D721Med (cell line): ENCODE data around the gene PDIA5.

Experiments
- DNase-seq: peaks from one replicate; pipeline ENCODE4 v3.0.0; 2011; ENCODE audit warnings: low spot score; ENCODE audit not compliant: insufficient read length
- FAIRE-seq: peaks from 2 replicates; lab custom pipeline; 2011; peaks lifted over from hg19 to GRCh38; lab: Jason Lieb, UNC
- TF ChIP-seq, protein P1 (sequence below): IDR thresholded peaks from 2 replicates; pipeline ENCODE4 v1.5.1; 2012; ENCODE audit warnings: mild to moderate bottlenecking, control low read depth; ENCODE audit not compliant: insufficient read depth; ENCODE audit errors: missing control alignments

Gene PDIA5

DNA sequence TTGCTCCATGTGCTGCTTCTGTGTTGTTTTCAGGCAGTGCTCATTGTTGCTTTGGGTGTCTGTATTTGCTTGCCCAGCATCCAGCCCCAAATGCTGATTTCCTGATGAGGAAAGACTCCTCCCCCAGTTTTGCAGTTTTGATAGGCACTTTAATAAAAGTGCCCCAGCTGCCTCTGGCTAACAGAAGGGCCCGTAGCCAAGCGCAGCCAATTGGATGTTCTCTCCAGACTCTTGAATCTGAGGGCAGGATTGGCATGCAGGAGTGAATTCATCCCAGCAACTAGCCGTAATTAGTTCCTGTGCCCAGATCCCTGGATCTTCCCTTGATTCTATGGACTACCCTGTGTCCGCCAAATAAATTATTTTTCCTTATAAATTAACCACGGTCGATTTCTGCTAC lies 24.4 kb upstream of the PDIA5 start:
- FAIRE-seq (no peak), DNase-seq (no peak)
- TF ChIP-seq, protein P1, sequence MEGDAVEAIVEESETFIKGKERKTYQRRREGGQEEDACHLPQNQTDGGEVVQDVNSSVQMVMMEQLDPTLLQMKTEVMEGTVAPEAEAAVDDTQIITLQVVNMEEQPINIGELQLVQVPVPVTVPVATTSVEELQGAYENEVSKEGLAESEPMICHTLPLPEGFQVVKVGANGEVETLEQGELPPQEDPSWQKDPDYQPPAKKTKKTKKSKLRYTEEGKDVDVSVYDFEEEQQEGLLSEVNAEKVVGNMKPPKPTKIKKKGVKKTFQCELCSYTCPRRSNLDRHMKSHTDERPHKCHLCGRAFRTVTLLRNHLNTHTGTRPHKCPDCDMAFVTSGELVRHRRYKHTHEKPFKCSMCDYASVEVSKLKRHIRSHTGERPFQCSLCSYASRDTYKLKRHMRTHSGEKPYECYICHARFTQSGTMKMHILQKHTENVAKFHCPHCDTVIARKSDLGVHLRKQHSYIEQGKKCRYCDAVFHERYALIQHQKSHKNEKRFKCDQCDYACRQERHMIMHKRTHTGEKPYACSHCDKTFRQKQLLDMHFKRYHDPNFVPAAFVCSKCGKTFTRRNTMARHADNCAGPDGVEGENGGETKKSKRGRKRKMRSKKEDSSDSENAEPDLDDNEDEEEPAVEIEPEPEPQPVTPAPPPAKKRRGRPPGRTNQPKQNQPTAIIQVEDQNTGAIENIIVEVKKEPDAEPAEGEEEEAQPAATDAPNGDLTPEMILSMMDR: no peak

DNA sequence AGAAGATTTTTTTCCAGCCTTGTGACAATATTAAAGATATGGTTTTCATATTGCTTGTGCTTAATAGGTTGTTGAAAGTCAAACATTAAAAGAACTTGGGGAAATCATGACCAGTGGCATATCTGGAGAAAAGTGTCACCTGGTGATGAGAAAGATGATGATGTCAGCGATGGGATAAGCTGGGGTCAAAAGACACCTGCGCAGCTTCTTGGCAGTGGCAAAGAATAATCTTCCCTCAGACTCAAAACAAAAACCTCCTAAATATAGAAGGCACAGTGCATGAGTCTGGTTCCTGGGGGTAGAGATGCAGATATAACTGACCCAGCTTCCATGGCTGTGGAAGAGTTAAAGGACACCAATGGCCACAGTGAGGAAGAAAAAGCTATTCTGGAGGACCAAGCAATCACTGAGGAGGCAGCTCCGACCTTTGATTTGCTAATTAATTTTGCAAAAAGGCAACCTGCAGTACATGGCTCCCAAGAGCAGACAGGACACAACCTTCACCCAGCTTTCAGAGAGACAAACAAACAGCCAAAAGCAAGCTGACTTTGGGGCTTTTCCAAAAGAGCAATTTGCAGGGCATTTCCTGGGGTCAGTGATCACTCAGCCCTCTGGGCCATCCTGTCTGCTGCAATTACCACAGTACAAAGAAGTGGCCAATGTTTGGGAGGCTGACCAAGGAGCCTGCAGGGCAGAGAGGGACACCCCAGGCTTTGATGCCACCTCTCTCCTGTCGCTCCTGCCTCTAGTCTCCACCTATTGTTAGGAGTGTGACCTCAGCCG lies 21.7 kb upstream of the PDIA5 start:
- FAIRE-seq (no peak), DNase-seq (no peak)
- TF ChIP-seq, protein P1: no peak

DNA sequence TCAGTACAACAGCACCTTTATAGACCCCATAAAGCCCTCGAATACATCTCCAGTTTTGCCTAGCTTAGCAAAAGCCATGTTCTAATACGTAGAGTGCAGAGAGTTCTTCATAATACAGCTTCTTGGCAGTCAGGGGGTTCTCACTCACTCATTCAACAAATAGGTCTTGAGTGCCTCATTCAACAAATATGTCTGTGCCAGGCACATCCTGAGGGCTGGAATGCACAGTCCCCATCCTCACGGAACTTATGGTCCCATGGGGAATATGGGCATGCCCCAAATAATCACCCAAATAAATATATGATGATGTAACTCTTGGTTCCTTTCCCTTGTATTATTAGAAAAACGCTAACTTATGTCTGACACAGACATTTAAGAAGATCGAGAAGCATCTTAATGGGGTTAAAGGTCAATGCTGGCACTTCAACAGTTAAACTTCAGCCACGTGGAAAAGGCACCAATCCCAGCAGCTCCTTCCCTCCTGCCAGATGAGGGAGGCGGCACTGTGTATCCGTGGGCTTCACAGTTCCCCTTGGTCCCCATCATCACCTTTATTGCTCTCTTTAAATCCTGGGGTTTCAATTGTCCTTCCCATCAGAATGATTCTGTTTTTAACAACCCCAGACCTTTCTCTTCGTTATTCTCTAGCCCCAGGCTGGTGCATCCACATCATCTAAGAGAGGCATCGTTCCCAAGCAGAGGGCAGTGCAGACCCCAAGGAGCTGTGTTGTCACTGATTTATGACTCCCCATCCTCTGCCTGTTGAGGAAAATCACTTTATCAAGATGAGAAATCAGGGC lies 20.4 kb upstream of the PDIA5 start:
- DNase-seq (no peak), FAIRE-seq (no peak)
- TF ChIP-seq, protein P1: no peak

DNA sequence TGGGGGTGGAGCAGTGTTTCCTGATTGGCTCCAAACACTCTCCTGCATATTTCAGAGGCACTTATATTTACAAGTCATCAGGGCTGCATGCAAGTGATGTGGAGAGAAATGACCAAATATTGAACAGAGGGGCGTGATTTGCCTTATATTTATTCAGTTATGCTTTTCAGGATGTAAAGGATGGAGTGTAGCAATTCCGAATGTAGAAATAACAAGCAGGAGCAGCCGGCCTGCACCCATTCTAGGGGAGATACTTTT lies 19.8 kb upstream of the PDIA5 start:
- FAIRE-seq: no peak
- TF ChIP-seq, protein P1: no peak
- no peak for DNase-seq

DNA sequence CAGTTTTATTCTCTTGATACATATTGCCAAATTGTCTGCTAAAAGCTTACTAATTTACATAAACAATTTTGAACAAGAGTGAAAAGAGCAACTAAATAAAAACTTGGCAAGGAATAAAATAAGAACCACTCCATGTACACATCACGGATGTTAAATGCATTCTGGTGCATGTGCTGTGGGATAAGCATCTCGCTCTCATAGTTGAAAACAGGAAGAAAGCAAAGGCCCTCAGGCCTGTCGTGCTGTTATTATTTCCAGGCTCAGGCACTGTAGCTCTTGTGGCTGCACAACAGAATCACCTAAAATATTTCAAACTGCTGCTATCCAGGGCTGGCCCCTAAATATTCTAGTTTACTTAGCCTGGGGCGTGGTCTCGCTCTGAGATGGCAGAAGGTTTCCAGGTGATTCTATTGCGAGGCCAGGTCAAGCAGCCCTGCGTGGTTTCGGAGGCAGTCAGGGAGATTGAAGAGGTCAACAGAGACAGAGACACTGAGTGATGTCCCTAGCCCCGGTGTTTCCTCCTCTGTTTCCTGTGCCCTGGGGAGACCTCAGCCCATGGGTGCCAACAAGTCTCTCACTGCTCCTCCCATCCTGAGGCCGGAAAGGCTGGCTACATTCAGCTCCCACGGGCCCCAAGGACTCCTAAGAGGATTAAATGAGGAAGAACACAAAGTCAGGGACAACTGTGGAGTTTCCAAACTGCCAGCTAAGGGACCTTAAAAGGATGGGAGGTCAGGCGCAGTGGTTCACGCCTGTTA lies 18.2 kb upstream of the PDIA5 start:
- TF ChIP-seq, protein P1: no peak
- DNase-seq (no peak), FAIRE-seq (no peak)

DNA sequence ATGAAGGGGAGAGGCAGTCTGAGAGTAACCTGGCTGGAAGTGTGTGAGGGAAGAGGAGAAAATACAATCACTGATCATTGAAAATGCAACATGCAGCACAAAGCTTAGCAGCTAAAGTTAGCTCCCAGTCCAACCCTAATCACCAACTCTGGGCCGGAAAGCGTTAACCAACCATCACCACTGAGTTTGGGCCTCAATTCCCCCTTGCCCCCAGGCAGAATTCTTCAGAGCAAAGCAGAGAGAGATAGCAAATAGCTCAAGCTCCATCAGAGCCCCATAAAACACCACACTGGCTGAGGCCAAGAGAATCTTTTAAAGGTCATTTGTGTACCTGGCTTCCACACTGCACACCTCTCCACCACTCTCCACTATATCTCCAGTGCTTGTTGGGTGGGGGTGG lies 16.2 kb upstream of the PDIA5 start:
- TF ChIP-seq, protein P1: no peak
- FAIRE-seq (no peak), DNase-seq (no peak)
